GM12874 (cell line): ENCODE results near the gene DCC.

ENCODE experiments used
- CTCF ChIP-seq: IDR thresholded peaks from 2 replicates; pipeline ENCODE4 v1.5.1; 2011; ENCODE audit warnings: low read depth, mild to moderate bottlenecking, control low read depth, low read length, moderate library complexity; ENCODE audit not compliant: insufficient read depth

The DCC gene

GRCh38 chr18:52612406-52612805 lies 272.4 kb downstream of the DCC start:
- no peak for TF ChIP-seq CTCF

DNA sequence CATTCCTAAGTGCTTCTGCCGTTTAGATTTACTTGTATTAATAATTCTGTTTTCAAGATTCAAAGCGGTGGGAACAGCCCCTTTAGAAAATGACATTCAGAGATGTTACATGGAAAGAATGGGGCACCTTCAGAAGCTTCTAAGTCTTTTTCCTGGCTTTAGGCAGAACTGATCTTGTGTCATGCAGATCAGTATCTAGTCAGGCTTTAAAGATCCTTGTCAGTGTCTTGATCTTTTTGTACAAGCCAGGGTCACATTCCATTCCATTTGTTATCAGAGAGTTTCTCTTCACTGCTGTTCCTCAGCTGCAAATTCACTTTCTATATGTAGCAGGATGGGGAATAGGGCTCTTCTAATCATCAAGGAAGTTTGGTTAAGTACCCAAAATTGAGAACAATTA lies 275.3 kb downstream of the DCC start:
- no peak for TF ChIP-seq CTCF

- no peak for TF ChIP-seq CTCF
Observed at GRCh38 chr18:52615943-52616342, 275.9 kb downstream of the DCC start.

- no peak for TF ChIP-seq CTCF
Observed at GRCh38 chr18:52617931-52618330, 277.9 kb downstream of the DCC start.

- TF ChIP-seq CTCF = no peak
Observed at GRCh38 chr18:52620926-52621439, 281.0 kb downstream of the DCC start.

- no peak for TF ChIP-seq CTCF
Observed at GRCh38 chr18:52624702-52625101, 284.7 kb downstream of the DCC start.

GRCh38 chr18:52636536-52636935 lies 296.5 kb downstream of the DCC start:
- TF ChIP-seq CTCF = 0 out of 2 replicates have a peak, but pooled peaks have one; percentile 4
